Suprapubic skin (tissue), 4 donors: Measurements from ENCODE around the gene MYO18A. TPM values are rescaled to one million over a fixed set of nuclear protein-coding genes. Genes with fewer than 3 reads are reported as not detected.

Source experiments
- DNase-seq, 2 donors: peaks; one replicate each; pipeline ENCODE4 v3.0.0-alpha.2; 2019; ENCODE audit warnings: low spot score in 2 of 2
- H3K27ac ChIP-seq: fragments of 200-600 bp; sonication (generic); one replicate; pipeline ENCODE4 v1.5.1; 2019
- H3K27me3 ChIP-seq: fragments of 200-600 bp; sonication (generic); one replicate; pipeline ENCODE4 v1.5.1; 2019
- H3K36me3 ChIP-seq: fragments of 200-600 bp; sonication (generic); one replicate; pipeline ENCODE4 v1.5.1; 2019
- H3K4me1 ChIP-seq: fragments of 200-600 bp; sonication (generic); one replicate; pipeline ENCODE4 v1.5.1; 2019
- H3K4me3 ChIP-seq: fragments of 200-600 bp; sonication (generic); one replicate; pipeline ENCODE4 v1.5.1; 2019; ENCODE audit warnings: mild to moderate bottlenecking
- H3K9me3 ChIP-seq: fragments of 200-600 bp; sonication (generic); one replicate; pipeline ENCODE4 v1.5.1; 2019
- EP300 ChIP-seq: sonication (generic); formaldehyde crosslinking; IDR thresholded peaks from one replicate; pipeline ENCODE4 v1.6.1; 2017; ENCODE audit warnings: antibody characterized with exemption
- POLR2A ChIP-seq, 2 donors: fragments of 450-650 bp; IDR thresholded peaks; one replicate each; pipeline ENCODE4 v1.6.1; 2017; ENCODE audit warnings: antibody characterized with exemption in 2 of 2, mild to moderate bottlenecking in 2 of 2, moderate library complexity in 2 of 2
- POLR2AphosphoS5 ChIP-seq, 3 donors: sonication (generic); formaldehyde crosslinking; IDR thresholded peaks; one replicate each; pipeline ENCODE4 v1.6.1; 2017; ENCODE audit warnings: antibody characterized with exemption in 3 of 3
- WGBS: methylation state at CpG from one replicate; pipeline ENCODE4 v1.1.5; 2018; 5-methylcytosine and 5-hydroxymethylcytosine counted together
- total RNA-seq, 4 donors: library from RNA; depleted of rRNA; stranded (reverse); fragments of >200 nt; gene quantifications; one replicate each; pipeline ENCODE4 v1.1.0, GENCODE V29; 2016
- TF ChIP-seq, protein P1 (sequence below), 2 donors: fragments of 200-600 bp in 1 of 2; fragments of 450-650 bp in 1 of 2; sonication (generic) in 1 of 2; IDR thresholded peaks; one replicate each; pipeline ENCODE4 v1.5.1; 2016 to 2019; ENCODE audit warnings: antibody characterized with exemption in 2 of 2, mild to moderate bottlenecking in 1 of 2, moderate library complexity in 1 of 2

Gene MYO18A
- total RNA-seq, 4 donors from 2014 or later = 87.6 to 253 (median 106) TPM

DNA sequence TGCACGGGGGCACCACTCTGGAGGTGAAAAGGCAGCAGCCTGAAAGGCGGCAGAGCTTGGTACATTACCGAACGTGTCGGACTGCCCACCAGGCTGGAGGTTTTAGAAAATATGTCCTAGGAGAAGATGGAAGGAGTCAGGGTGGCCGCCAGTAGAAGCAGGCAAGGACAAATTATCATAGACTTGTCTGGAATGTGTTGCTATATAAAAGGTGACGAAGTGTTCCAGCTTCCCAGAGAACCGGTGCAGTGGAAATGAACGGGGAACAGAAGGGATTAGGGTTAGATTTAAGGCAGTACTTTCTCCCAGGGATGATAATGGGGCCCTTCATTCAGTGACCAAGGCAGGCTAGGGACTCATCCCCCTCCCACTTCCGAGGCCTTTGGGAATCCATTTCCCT, 109.9 kb downstream of the MYO18A start:
- Histone ChIP-seq H3K36me3 (no peaks in the 10 kb centered on the region), H3K4me3 (no peak overlapping the region), H3K27me3 (no peaks in the 10 kb centered on the region), H3K4me1 (peaks cover 27% of the 10 kb centered on the region), H3K27ac (no peak overlapping the region), H3K9me3 (no peaks in the 10 kb centered on the region)
- 55% methylated on average over 10 of the region's 10 CpGs for WGBS
- no peak for DNase-seq
- TF ChIP-seq EP300 = no peak

DNA sequence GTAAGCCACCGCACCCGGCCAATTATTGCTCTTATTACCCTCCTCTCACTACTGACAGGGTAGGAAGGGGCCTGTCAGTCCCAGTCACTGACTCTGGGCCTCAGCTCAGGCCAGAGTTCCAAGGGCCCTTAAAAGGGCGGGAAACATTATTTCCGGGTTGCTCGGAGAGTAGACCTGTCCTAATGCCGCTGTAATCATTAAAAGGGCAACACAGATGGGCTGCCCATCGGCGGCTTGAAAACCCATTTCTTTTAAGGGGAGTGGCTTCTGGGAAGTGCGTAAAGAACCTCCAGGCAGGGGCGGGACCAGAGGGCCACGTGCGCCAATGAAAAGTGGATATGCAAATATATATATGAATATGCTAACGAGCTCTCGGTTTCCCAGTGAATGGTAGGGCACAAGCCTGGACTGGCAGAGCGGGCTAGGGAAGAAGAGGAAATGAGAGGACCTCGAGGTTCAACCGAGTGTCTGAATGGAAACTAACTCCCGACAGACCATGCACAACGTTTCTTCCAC, 110.6 kb downstream of the MYO18A start:
- Histone ChIP-seq H3K36me3 (no peaks in the 10 kb centered on the region), H3K4me3 (no peak overlapping the region), H3K4me1 (peaks cover 27% of the 10 kb centered on the region), H3K9me3 (no peaks in the 10 kb centered on the region), H3K27me3 (no peaks in the 10 kb centered on the region), H3K27ac (no peak overlapping the region)
- no peak for TF ChIP-seq POLR2A (IDR thresholded peaks at IDR 0.05)
- no peak for TF ChIP-seq POLR2AphosphoS5 (IDR thresholded peaks at IDR 0.05)
- TF ChIP-seq EP300 = no peak
- TF ChIP-seq, protein P1, sequence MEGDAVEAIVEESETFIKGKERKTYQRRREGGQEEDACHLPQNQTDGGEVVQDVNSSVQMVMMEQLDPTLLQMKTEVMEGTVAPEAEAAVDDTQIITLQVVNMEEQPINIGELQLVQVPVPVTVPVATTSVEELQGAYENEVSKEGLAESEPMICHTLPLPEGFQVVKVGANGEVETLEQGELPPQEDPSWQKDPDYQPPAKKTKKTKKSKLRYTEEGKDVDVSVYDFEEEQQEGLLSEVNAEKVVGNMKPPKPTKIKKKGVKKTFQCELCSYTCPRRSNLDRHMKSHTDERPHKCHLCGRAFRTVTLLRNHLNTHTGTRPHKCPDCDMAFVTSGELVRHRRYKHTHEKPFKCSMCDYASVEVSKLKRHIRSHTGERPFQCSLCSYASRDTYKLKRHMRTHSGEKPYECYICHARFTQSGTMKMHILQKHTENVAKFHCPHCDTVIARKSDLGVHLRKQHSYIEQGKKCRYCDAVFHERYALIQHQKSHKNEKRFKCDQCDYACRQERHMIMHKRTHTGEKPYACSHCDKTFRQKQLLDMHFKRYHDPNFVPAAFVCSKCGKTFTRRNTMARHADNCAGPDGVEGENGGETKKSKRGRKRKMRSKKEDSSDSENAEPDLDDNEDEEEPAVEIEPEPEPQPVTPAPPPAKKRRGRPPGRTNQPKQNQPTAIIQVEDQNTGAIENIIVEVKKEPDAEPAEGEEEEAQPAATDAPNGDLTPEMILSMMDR (IDR thresholded peaks at IDR 0.05) = no peak
- WGBS = 50% methylated on average over 19 of the region's 19 CpGs
- DNase-seq = no peak

DNA sequence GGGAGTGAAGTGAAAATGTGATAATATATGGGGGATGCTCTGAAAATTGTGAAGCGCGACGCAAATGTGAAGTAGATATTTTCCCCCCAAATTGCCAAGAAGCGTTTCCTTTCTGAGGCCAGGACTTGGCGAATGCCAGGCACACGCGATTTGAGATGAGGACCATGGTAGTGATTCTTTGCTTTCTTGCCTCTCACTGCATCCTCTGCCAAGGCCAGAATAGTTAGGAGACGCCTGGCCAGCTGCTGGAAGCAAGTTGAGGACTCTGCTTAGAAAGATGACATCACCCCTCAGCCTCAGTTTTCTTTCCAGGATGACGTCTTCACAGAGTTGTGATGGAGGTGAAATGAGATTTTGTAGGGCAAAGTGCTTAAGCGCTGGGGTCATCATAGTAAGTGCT, 111.4 kb downstream of the MYO18A start:
- H3K27me3 ChIP-seq = no peaks in the 10 kb centered on the region
- TF ChIP-seq EP300 (no peak), POLR2AphosphoS5 (IDR thresholded peaks at IDR 0.05) (no peak), POLR2A (IDR thresholded peaks at IDR 0.05) (no peak)
- TF ChIP-seq, protein P1 (IDR thresholded peaks at IDR 0.05) = no peak
- no peak overlapping the region for H3K4me3 ChIP-seq
- H3K4me1 ChIP-seq = peaks cover 27% of the 10 kb centered on the region
- WGBS = 73% methylated on average over 10 of the region's 10 CpGs
- H3K36me3 ChIP-seq = no peaks in the 10 kb centered on the region
- no peak for DNase-seq
- H3K9me3 ChIP-seq = no peaks in the 10 kb centered on the region
- no peak overlapping the region for H3K27ac ChIP-seq

DNA sequence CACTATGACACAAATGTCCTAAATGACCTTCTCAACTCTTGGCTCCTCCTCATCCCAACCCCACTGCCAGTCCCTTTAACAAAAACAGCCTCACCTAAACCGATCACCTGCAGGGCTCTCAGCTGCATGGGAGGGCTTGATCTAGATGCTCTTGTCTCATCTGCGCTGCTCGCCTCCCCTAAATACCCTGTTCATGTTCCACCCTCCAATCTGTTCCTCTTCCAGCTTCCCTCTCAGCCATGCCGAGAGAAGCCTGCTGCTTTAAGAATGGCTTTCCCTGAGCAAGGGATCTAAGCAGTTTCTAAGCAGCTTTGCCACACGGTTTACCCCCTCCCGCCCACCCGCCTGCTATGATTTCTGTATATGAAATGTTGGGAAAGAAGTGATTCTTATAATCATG, 113.6 kb downstream of the MYO18A start:
- Histone ChIP-seq H3K36me3 (no peaks in the 10 kb centered on the region), H3K4me1 (peaks cover 27% of the 10 kb centered on the region), H3K9me3 (no peaks in the 10 kb centered on the region), H3K27me3 (no peaks in the 10 kb centered on the region), H3K4me3 (no peak overlapping the region), H3K27ac (no peak overlapping the region)
- no peak for DNase-seq
- 64% methylated on average over 7 of the region's 7 CpGs for WGBS
- no peak for TF ChIP-seq EP300
- no peak for TF ChIP-seq POLR2A (IDR thresholded peaks at IDR 0.05)
- TF ChIP-seq POLR2AphosphoS5 (IDR thresholded peaks at IDR 0.05) = no peak
- TF ChIP-seq, protein P1 (IDR thresholded peaks at IDR 0.05) = no peak

DNA sequence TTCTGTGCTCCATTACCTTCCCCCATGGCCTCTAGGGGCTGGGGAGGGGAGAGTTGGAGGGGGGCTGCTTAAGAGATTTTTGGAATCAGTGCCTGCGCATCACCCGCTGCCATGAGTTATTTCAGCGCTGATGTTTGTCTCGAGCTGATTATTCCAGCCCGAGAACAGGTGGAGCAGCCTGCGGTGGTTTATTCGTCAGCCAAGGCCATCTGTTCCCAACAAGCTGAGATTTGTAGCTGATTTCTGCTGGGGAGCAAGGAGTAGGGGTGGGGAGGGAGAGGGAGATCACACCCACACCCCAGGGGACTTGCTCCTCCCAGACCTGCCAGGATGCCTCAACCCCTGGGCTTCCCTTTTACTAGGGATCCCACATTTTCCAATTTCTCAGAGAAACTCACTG, 114.2 kb downstream of the MYO18A start:
- H3K36me3 ChIP-seq = no peaks in the 10 kb centered on the region
- WGBS = 56% methylated on average over 7 of the region's 7 CpGs
- no peak for TF ChIP-seq POLR2AphosphoS5 (IDR thresholded peaks at IDR 0.05)
- no peak for TF ChIP-seq POLR2A (IDR thresholded peaks at IDR 0.05)
- no peak for TF ChIP-seq EP300
- TF ChIP-seq, protein P1 (IDR thresholded peaks at IDR 0.05) = no peak

DNA sequence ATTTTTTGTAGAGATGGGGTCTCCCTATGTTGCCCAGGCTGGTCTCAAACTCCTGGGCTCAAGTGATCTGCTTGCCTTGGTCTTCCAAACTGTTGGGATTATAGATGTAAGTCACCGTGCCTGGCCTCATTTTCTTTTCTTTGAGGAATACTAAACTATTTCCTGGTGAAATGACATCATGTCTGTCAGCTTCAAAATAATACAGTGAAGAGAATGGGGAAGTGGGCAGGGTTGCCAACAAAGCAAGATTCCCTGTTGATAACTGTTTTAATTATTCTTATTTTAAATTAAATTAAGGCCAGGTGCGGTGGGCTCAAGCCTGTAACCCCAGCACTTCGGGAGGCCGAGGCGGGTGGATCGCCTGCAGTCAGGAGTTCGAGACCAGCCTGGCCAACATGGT, 116.2 kb downstream of the MYO18A start:
- Histone ChIP-seq H3K27ac (no peak overlapping the region), H3K4me3 (no peak overlapping the region), H3K36me3 (no peaks in the 10 kb centered on the region), H3K9me3 (no peaks in the 10 kb centered on the region), H3K27me3 (no peaks in the 10 kb centered on the region), H3K4me1 (peaks cover 9% of the 10 kb centered on the region)
- WGBS = 84% methylated on average over 7 of the region's 7 CpGs
- no peak for DNase-seq
- TF ChIP-seq EP300 (no peak), POLR2A (IDR thresholded peaks at IDR 0.05) (no peak), POLR2AphosphoS5 (IDR thresholded peaks at IDR 0.05) (no peak)
- TF ChIP-seq, protein P1 (IDR thresholded peaks at IDR 0.05) = no peak

More for the DNA sequence above, 114.2 kb downstream of the MYO18A start:
- H3K4me1 ChIP-seq = peaks cover 22% of the 10 kb centered on the region
- H3K27me3 ChIP-seq = no peaks in the 10 kb centered on the region
- no peak overlapping the region for H3K4me3 ChIP-seq
- H3K27ac ChIP-seq = no peak overlapping the region
- no peaks in the 10 kb centered on the region for H3K9me3 ChIP-seq
- no peak for DNase-seq
